Measurements from ENCODE around the gene GIMAP7.
"Not testable (repeated sequence)": the region's sequence is repeated elsewhere in the genome, so short reads cannot be mapped to it uniquely, and the experiment has no call there.

GIMAP7 gene

DNA sequence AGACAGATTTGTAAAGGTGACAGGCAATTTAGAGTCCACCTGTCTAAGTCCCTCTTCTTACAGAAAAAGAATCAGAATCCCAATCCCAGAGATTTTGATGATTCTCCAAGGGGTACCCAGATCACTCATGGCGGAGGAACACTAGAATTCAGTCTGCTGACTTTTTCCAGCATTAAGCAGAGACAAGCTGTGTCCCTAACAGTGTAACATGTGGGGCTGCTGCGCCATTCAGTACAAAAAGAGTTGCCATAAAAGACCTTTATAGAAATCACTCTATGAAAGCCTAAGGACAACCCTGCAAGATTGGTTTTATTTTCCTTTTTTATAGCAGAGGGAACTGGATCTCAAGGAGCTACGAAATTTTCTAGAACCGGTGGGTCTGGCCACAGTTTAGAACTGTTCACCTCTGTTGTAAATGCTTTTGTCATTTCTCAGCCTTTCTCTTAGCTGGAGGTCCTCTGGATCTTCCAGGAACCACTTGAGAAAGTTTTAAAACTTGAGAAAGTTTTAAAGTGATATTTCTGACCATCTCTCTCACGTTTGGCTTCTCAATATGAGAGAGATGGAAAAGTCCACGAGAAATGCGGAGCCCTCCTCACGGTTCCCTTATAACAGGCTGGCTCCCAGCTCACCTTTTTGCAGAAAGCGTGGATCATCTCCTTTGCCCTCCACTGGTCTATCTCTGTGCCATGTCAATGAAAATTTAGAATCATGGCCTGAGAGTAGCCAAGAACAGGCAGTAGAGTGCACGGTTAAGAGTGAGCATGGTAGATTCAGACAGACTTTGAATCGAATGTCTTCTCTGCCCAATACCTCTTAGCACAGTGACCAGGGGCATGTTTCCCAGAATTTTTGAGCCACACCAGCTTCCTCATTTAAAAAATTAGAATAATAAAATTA lies 826 bp downstream of the GIMAP7 start:
- FAIRE-seq, result no peak

DNA sequence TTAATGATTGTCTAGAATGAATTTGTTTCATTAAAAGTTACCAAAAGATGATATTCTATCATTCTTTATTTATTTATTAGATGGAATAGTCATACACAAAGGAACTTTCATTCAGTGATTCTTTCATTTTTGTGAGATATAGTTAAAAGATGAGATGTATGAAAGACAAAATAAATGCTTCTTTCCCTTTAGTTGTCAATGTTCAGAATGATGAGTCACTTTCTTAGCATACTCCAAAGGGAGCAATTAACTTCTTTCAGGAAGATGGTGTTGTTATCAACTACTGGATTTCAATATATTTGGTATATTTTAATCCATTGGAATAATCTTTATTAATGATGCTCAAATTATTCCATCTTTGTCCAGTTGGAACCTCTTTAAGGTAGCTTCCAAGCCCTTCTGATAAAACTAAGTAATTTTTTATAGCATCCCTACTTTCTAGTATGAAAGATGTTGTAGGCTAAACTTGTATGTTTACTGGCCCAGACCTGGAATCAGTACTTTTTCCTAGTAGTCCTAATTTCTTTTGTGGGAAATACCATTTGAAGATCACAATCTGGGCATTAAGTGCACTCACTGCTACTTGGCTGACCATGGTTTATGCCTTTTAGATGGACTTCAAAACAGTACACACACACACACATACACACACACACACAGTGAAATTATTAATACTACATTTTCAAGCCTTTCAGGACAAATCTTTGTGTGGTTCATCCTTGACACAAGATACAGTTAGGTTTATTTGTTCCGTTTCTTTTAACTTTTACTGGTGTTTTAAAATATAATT lies 2.5 kb downstream of the GIMAP7 start:
- FAIRE-seq, result no peak

- no peak for FAIRE-seq
These were observed 4.6 kb downstream of the GIMAP7 start for GRCh38 chr7:150519310-150519709.

DNA sequence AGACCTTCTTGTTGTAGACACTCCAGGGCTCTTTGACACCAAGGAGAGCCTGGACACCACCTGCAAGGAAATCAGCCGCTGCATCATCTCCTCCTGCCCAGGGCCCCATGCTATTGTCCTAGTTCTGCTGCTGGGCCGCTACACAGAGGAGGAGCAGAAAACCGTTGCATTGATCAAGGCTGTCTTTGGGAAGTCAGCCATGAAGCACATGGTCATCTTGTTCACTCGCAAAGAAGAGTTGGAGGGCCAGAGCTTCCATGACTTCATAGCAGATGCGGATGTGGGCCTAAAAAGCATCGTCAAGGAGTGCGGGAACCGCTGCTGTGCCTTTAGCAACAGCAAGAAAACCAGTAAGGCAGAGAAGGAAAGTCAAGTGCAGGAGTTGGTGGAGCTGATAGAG lies 5.5 kb downstream of the GIMAP7 start:
- no peak for FAIRE-seq

DNA sequence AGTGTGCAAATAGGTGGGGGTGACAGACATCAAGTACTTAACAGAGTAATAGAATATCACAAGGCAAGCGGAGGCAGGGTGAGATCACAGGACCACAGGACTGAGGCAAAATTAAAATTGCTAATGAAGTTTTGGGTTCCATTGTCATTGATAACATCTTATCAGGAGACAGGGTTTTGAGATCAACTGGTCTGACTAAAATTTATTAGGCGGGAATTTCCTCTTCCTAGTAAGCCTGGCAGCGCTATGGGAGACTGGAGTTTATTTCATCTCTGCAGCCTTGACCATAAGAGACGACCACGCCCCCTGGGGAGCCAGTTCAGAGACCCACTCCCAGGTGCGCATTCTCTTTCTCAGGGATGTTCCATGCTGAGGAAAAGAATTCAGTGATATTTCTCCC lies 8.3 kb downstream of the GIMAP7 start:
- not testable (repeated sequence) for FAIRE-seq

DNA sequence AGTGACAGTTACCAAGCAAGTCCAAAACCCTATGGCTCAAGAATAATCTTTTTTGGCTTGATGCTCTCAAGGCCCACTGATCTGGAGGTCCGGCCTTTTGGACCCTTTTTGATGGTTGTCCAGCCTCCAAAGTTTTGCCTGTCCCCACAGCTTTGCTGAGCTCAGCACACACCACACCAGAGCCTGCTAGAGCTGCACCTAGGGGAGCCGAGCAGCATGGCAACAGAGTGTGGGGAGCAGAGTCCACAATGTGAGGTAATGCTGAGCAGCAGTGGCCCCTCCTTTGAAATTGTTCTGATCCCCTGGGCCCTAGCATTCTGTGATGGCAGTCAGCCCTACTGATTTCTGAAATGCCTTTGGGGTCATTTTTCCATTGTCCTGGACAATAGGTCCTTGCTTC lies 9.3 kb downstream of the GIMAP7 start:
- FAIRE-seq, result no peak

GRCh38 chr7:150531704-150532103 lies 17.0 kb downstream of the GIMAP7 start:
- FAIRE-seq, result no peak

DNA sequence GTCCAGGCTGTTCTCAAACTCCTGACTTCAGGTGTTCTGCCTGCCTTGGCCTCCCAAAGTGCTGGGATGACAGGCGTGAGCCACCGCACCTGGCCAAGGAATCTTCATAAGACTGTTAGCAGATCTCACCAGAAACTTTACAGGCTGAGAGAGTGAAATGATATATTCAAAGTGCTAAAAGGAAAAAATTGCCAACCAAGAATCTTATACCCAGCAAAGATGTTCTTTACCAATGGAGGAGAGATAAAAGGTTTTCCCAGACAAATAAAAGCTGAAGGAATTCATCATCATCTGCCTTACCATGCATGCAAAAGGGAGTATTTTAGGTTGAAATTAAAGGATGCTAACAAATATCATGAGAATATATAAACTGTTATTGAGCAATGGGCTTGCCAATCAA lies 23.6 kb downstream of the GIMAP7 start:
- FAIRE-seq, result no peak

- FAIRE-seq, result no peak
These were observed 38.5 kb downstream of the GIMAP7 start for GRCh38 chr7:150553163-150553562.

DNA sequence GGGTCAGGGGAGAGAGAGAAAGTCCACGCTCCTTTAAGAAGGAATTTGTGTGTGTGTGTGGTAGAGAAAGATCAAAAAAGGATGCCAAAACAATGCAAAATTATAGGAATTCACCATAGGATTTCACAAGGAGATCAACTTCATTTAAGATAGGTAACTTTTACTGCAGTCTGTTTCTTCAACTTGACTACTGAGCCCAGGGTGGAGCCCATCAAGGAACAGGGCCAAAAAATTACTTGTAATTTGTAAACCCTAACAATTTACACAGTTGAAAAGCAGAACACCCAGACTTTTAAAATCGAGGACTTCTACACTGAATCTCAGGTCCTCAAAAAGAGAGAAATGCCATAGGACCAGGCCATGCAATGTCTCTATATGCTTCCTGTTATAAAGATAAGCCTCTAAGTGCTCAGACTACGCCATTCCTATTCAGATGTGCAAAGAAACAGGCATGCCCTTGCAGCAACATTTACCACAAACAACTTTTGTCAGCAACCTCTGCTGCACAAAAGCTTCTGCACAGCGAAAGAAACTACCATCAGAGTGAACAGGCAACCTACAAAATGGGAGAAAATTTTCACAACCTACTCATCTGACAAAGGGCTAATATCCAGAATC lies 42.0 kb downstream of the GIMAP7 start:
- no peak for FAIRE-seq

DNA sequence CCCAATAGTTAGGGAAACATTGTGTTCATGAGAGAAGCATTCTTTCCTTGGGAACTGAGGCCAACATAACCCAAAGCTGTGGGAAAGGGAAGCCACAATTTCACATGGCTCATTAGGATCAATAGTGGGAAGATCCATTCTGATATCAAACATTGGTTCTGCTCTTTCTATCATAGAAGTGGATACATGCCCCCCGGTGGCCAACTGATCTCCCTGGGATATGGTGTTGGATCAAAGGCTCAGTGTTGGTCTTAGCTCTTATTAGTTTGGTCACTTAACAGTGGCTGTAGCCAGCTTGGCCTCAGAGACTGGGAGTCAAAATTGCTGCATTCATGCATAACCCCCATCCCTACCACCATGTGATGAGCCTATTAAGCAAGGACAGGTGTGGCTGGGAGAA lies 45.8 kb downstream of the GIMAP7 start:
- no peak for FAIRE-seq

DNA sequence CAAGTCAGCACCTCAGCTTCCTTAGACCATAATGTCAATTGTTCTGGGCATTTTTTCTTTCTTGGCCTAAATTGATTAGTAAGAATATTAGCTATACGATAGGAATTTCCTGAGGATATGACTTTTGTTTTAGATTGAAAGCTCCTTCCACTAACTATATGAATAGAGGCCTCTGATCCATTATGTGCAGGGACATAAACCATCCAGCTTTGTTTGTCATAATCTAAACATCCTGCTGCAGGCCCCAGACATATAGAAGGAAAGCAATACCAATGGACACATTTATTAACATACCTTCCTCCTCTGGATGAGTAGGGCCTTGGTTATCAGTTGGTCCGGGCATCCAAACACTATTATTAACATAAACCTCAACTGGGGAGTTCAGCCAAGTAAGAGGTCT lies 48.2 kb downstream of the GIMAP7 start:
- no peak for FAIRE-seq

DNA sequence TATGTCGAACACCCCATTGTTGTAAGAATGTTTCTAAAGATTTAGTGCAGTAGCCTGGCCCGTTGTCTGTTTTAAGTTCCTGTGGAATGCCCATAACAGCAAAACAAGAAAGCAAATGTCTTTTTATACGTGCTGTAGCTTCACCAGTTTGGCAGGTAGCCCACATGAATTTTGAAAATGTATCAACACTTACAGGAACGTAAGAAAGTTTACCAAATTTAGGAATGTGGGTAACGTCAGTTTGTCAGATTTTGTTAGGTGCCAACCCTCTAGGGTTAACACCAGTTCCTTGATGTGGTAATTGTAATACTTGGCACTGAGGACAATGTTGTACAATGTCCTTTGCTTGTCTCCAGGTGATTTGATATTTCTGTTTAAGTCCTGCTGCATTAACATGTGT lies 49.3 kb downstream of the GIMAP7 start:
- no peak for FAIRE-seq

- FAIRE-seq, result no peak
These were observed 49.9 kb downstream of the GIMAP7 start for GRCh38 chr7:150564566-150564965.

GRCh38 chr7:150565239-150565638 lies 50.6 kb downstream of the GIMAP7 start:
- FAIRE-seq, result no peak

GRCh38 chr7:150566123-150566522 lies 51.5 kb downstream of the GIMAP7 start:
- no peak for FAIRE-seq

GRCh38 chr7:150566572-150566971 lies 51.9 kb downstream of the GIMAP7 start:
- no peak for FAIRE-seq

DNA sequence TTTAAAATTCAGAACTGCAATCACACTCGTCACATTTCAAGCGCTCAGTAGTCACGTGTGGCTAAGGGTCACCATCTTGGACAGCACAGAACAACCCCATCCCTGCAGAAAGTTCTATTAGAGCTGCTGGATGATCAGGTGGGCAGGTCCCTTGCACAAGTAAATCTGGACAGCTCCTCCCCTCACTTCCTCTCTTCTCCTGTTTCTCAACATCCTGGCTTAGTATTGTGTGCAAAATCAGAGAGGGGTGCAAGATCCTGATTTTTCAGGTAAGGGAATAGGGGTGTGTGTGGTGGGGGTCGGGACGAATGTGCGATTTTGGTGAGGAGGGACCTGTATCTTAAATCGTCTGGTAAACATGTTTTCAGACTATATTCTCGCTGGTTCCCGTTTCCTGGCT lies 52.5 kb downstream of the GIMAP7 start, which contains the start of gene GIMAP4:
GIMAP4 (plus strand) TSS at position 222 of the 400 bp plus-strand sequence. CDS start 2,512 bp downstream, outside the sequence.
- FAIRE-seq, result no peak

DNA sequence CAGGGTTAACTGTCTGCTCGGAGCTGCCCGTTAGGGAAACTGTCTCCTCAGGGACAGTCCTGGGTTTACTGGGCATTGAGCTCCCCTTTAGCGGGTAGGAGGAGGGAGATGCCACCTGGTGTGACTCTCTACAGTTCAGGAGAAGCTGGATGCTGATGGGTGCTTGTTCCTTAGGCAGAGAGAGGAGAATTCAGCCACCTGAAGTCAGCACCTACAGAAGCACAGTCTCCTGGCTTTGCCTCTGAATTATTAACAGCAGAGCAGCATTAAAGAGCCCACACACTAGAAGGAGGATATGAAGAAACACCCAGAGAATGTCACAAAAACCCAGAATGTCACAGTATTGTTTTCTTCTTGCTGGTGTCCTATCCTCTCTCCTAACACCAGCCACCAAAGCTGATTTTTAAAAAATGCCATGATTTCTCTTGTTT lies 53.2 kb downstream of the GIMAP7 start:
- FAIRE-seq, result no peak

DNA sequence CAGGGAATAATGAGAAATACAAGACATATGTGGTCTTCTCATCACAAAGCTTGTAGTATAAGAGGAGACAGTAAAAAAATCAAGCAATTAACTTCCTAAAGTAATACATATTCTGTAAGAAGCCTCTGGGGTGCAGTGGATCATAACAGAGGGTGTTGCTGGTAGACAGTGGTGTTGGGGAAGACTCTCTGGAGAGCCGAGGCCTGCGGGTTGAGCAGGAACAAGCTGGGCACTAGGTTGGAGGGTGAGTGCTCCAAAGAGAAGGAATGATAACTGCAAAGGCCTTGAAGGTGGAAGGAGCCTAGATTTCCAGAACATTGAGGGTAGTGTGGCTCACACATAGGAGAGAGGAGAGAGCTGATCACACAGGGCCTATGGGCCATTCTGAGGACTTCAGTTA lies 54.0 kb downstream of the GIMAP7 start:
- FAIRE-seq, result no peak

DNA sequence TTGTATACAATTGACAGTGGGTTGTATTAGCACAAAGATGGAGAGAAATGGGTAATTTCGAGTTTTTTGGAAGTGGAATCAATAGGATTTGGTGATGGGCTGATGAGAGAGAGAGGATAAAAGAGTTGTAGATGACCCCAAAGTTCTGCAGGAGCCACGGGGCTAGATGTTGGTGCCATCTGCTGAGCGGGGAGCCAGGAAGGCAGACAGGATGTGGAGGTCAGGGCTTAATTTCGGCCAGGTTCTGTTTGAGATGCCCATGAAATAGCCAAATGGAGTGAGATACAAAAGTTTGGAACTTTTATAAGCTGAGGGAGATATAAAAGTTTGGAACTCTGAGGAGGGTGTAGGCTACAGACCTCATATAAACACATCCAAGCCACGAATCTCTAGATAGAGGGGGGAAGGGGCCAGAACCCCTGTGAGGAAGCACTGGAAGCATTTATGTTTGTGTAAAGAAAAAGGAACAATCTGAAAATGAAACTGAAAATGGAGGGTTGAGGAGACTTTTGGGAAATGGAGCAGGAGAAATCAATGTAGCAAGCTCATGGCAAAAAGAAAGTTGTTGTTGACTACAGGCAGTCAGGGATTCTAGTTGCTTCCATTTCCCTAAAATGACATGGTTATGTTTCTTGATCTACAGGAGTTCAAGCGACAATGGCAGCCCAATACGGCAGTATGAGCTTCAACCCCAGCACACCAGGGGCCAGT lies 54.7 kb downstream of the GIMAP7 start:
- FAIRE-seq, result no peak
